NCI-H2029 (cell line): ENCODE data around the gene CDPF1.
A peak's percentile ranks its signal among the peaks of the same experiment; 100 is the strongest.
"Not testable (repeated sequence)": the region's sequence is repeated elsewhere in the genome, so short reads cannot be mapped to it uniquely, and the experiment has no call there.

Source experiments
- DNase-seq: peaks from one replicate; lab custom pipeline; 2025; lab: John Stamatoyannopoulos, UW

The CDPF1 gene

GRCh38 chr22:46281866-46282678, 32.0 kb upstream of the CDPF1 start:
- DNase-seq, result no peak

DNA sequence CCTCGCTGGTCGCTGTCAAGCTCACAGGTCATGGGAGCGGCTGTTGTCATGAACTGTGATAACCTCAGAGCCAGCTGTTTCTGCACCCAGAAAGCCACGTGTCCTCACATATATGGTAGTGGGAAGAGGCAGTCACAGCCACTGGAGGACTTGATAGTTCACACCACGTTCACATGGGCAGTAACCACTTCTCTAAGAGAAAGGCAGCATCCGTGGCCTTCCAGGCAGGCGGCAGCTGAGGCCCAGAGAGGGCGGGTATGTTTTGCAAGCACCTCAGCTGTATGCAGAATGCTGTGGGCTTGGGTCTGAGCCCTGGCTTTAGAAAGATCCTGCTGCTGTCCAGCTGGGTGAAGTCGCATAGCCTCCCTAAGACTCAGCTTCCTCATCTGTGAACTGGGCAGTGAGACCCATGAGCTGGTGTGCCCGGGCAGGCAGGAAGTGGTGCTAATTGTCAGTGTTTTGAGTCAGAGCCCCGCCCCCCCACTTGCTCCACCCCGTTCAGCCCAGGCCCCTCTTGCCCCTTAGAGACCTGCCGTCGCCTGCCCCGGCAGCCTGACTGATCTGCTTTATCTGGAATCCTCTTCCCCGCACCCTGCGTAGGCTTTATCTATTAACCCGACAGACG, 31.0 kb upstream of the CDPF1 start:
- no peak for DNase-seq

- no peak for DNase-seq
Observed at GRCh38 chr22:46280063-46280817, 30.1 kb upstream of the CDPF1 start.

GRCh38 chr22:46278656-46279645, 28.9 kb upstream of the CDPF1 start:
- DNase-seq, result no peak

DNA sequence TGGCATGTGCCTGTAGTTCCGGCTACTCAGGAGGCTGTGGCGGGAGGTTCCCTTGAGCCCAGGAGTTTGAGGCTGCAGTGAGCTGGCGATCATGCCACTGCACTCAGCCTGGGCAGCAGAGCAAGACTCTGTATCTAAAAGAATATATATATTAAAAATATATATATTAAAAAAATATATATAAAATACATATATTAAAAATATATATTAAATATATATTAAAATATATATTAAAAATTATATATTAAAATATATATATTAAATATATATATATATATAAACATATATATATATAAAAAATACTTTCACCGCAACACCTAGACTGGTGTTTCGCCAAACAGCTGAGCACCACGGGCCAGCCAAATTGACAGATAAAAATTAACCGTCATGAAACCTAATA, 26.5 kb upstream of the CDPF1 start:
- DNase-seq, result no peak

DNA sequence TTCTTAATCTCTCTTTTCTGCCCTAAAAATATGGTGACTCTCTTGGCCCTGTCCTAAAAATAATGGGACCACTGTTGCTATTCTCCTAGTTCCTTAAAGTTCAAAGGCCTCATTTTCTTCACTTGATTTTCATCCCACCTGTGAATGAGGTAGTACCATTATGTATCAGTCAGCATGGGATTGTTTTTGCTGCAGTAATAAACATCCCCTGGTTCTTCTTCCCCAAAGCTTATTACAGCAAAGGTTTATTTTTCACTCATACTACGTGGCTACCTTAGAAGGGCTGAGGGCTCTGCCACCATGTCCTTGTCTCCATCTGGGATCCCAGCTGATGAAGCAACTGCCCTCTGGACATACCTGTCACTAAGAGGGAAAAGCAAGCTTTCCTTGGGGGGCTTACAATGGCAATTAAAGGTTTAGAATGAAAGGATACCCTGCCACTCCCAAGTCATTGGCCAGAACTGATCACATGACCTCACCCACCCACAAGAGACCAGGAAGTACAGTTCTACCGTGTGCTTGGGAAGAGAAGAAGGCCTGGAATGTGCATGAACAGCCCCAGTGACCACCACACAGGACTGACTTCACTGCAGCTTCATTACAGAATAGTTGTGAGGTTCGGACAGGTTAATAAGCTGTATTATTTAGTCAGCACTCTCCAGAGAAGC, 25.5 kb upstream of the CDPF1 start:
- no peak for DNase-seq

GRCh38 chr22:46274381-46274780, 24.3 kb upstream of the CDPF1 start:
- DNase-seq, result no peak

- no peak for DNase-seq
Observed at GRCh38 chr22:46273432-46274148, 23.5 kb upstream of the CDPF1 start.

- no peak for DNase-seq
Observed at GRCh38 chr22:46272762-46273431, 22.8 kb upstream of the CDPF1 start.

GRCh38 chr22:46272196-46272595, 22.1 kb upstream of the CDPF1 start:
- no peak for DNase-seq

GRCh38 chr22:46269564-46269963, 19.5 kb upstream of the CDPF1 start:
- no peak for DNase-seq

- DNase-seq, result peak; percentile 20
Observed at GRCh38 chr22:46267431-46268279, 17.6 kb upstream of the CDPF1 start, which contains the start of gene TTC38. TSS of gene TTC38 (plus strand) at chr22:46268008. CDS start at chr22:46268040, 32 bp downstream.

GRCh38 chr22:46265627-46266026, 15.5 kb upstream of the CDPF1 start:
- not testable (repeated sequence) for DNase-seq

- DNase-seq, result not testable (repeated sequence)
Observed at GRCh38 chr22:46264520-46264919, 14.4 kb upstream of the CDPF1 start.

GRCh38 chr22:46263216-46263590, 13.1 kb upstream of the CDPF1 start, which contains the start of gene PKDREJ:
TSS of gene PKDREJ (minus strand) at chr22:46263343. CDS start at chr22:46263322, 21 bp downstream.
- no peak for DNase-seq

GRCh38 chr22:46262449-46263215, 12.5 kb upstream of the CDPF1 start:
- DNase-seq, result peak; percentile 48

- DNase-seq, result no peak
Observed at GRCh38 chr22:46260038-46260437, 9.9 kb upstream of the CDPF1 start.

DNA sequence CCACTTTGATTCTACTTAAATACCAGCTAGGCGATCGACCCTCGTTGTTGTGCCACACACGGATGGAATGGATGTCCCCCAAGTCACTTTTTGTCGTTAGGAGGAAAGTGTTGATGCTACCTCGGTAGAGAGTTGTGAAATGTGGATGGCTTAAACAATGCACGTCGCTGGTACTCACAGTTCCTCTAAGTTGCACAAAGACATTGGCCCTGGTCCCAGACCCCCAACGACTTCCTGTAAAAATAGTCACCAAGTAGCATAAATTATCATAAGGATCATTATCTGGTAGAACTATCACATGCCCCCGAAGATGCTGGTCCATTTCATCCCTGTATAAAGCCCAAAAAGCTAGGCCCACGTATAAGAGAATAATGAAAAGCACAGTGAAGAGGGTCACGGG, 9.3 kb upstream of the CDPF1 start:
- no peak for DNase-seq
